GM18868 (cell line): Measurements from ENCODE around the gene CDKN2B-AS1.

Experiments used
- ATAC-seq: cut with Tn5 transposase; IDR thresholded peaks from one replicate; pipeline ENCODE4 v1.9.1; 2021; ENCODE audit warnings: mild to moderate bottlenecking, moderate library complexity; ENCODE audit not compliant: unreplicated experiment

The CDKN2B-AS1 gene

GRCh38 chr9:22078081-22078480 lies 83.5 kb downstream of the CDKN2B-AS1 start:
- no peak for ATAC-seq

- peak; percentile 94 for ATAC-seq
These were observed 85.3 kb downstream of the CDKN2B-AS1 start for GRCh38 chr9:22079873-22080341.

- no peak for ATAC-seq
These were observed 89.9 kb downstream of the CDKN2B-AS1 start for GRCh38 chr9:22084336-22085035.

- ATAC-seq: no peak
These were observed 93.6 kb downstream of the CDKN2B-AS1 start for GRCh38 chr9:22088053-22088716.

GRCh38 chr9:22088717-22089061 lies 94.1 kb downstream of the CDKN2B-AS1 start:
- no peak for ATAC-seq

- ATAC-seq: no peak
These were observed 103.1 kb downstream of the CDKN2B-AS1 start for GRCh38 chr9:22097707-22098106.

GRCh38 chr9:22098643-22099332 lies 104.2 kb downstream of the CDKN2B-AS1 start:
- ATAC-seq: no peak

GRCh38 chr9:22100626-22101025 lies 106.0 kb downstream of the CDKN2B-AS1 start:
- ATAC-seq: peak; percentile 23

- ATAC-seq: no peak
These were observed 107.8 kb downstream of the CDKN2B-AS1 start for GRCh38 chr9:22102146-22103053.

- no peak for ATAC-seq
These were observed 109.3 kb downstream of the CDKN2B-AS1 start for GRCh38 chr9:22103685-22104575.

GRCh38 chr9:22105005-22105722 lies 110.6 kb downstream of the CDKN2B-AS1 start:
- peak; percentile 99 for ATAC-seq

GRCh38 chr9:22107202-22108045 lies 112.8 kb downstream of the CDKN2B-AS1 start:
- no peak for ATAC-seq

GRCh38 chr9:22108581-22109370 lies 114.2 kb downstream of the CDKN2B-AS1 start:
- ATAC-seq: no peak

- no peak for ATAC-seq
These were observed 116.8 kb downstream of the CDKN2B-AS1 start for GRCh38 chr9:22111176-22111953.

GRCh38 chr9:22111954-22112247 lies 117.3 kb downstream of the CDKN2B-AS1 start:
- ATAC-seq: no peak

GRCh38 chr9:22112870-22113821 lies 118.6 kb downstream of the CDKN2B-AS1 start:
- ATAC-seq: no peak
